Measurements from ENCODE around the gene CD22.

DNA sequence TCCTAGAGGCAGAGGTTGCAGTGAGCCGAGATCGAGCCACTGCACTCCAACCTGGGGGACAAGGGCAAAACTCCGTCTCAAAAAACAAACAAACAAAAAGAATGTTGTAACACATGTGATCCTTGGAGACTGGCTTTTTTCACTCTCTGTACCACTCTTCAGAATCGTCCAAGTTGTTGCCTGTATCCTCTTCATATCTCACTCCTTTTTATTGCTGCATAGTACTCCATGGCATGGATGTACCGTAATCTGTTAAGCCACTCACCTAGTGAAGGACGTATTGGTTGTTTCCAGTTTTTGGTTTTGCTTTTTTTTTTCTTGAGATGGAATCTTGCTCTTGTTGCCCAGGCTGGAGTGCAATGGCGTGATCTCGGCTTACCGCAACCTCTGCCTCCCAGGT is 7.0 kb upstream of the CD22 start:
- no peak for TF ChIP-seq CTCF (IDR thresholded peaks at IDR 0.05; ENCODE audit: low read depth, low read length)
- TF ChIP-seq EZH2phosphoT487 (IDR thresholded peaks at IDR 0.05; ENCODE audit: low read depth), result no peak
